K562 (cell line): Measurements from ENCODE around the gene CTSK. TPM values are rescaled to one million over a fixed set of nuclear protein-coding genes. Genes with fewer than 3 reads are reported as not detected.

Source experiments
- ATAC-seq: fragments of 200-7000 bp; cut with Tn5 transposase; 3 replicates; pipeline ENCODE4 v1.9.1; 2020; ENCODE audit warnings: moderate library complexity
- BruUV-seq: library from RNA; stranded (reverse); fragments of 400-500 nt; replicated peaks from 2 replicates; lab custom pipeline; 2021; lab: Mats Ljungman, UMichigan
- CTCF ChIA-PET: fragments of 300-600 bp; formaldehyde crosslinking; extraction: SDS; loops from one replicate; lab custom pipeline; 2021; ENCODE audit warnings: low intra/inter-chr PET ratio; lab: Yijun Ruan, JAX
- POLR2A ChIA-PET: fragments of 300-600, 350-650 bp; sonication (Branson Sonifier 250); formaldehyde crosslinking; extraction: SDS; loops from one replicate; lab custom pipeline; 2021; ENCODE audit warnings: antibody characterized with exemption, inconsistent platforms; lab: Yijun Ruan, JAX
- DNase-seq, 4 experiments: peaks; one replicate each; pipeline versions ENCODE4 v3.0.0 to v3.0.0-alpha.2; 2011 to 2018; ENCODE audit warnings: low spot score in 3 of 4, mixed read lengths in 3 of 4; ENCODE audit errors: extremely low read depth in 1 of 4
- FAIRE-seq: peaks from 2 replicates; lab custom pipeline; 2011; peaks lifted over from hg19 to GRCh38; lab: Jason Lieb, UNC
- H2AFZ ChIP-seq: 2 replicates; pipeline ENCODE4 v1.6.0; 2011; ENCODE audit warnings: low read depth, low read length, control low read depth, inconsistent platforms
- H3K27ac ChIP-seq: fragments of 200-600 bp; 3 replicates; pipeline ENCODE4 v1.8.0; 2011; ENCODE audit warnings: low read depth, mild to moderate bottlenecking, control low read depth, inconsistent platforms, low read length, moderate library complexity, mixed read lengths; ENCODE audit errors: extremely low read depth
- H3K27me3 ChIP-seq, 2 experiments: fragments of 300-600 bp in 1 of 2; 2 replicates in 1 of 2; 3 replicates in 1 of 2; pipeline versions ENCODE4 v1.6.0 to v1.8.0; 2011; ENCODE audit warnings: inconsistent platforms in 2 of 2, low read length in 2 of 2, mild to moderate bottlenecking in 1 of 2, mixed read lengths in 1 of 2, moderate library complexity in 1 of 2; ENCODE audit not compliant: control insufficient read depth in 2 of 2, insufficient read depth in 2 of 2
- H3K36me3 ChIP-seq: fragments of 300-600 bp; 3 replicates; pipeline ENCODE4 v1.8.0; 2011; ENCODE audit warnings: mild to moderate bottlenecking, low read length, inconsistent platforms; ENCODE audit not compliant: control insufficient read depth, insufficient read depth
- H3K4me1 ChIP-seq, 2 experiments: fragments of 200-600 bp in 1 of 2; replicated peaks in 1 of 2; 2 replicates in 1 of 2; 3 replicates in 1 of 2; pipeline versions ENCODE4 v1.5.1 to v1.8.0; 2011; ENCODE audit warnings: inconsistent platforms in 2 of 2, low read length in 2 of 2, mild to moderate bottlenecking in 1 of 2, mixed read lengths in 1 of 2, moderate library complexity in 1 of 2; ENCODE audit not compliant: control insufficient read depth in 2 of 2, insufficient read depth in 2 of 2
- H3K4me2 ChIP-seq: 2 replicates; pipeline ENCODE4 v1.6.1; 2011; ENCODE audit warnings: low read length, control low read depth, inconsistent platforms, mixed read lengths; ENCODE audit not compliant: insufficient read depth
- H3K4me3 ChIP-seq: fragments of 200-600 bp; sonication (generic), shearing (Covaris generic); 2 replicates; pipeline ENCODE4 v1.5.1; 2016; ENCODE audit warnings: control low read depth, inconsistent platforms
- H3K79me2 ChIP-seq: fragments of 200-600 bp; 3 replicates; pipeline ENCODE4 v1.8.0; 2011; ENCODE audit warnings: low read length, inconsistent platforms; ENCODE audit not compliant: control insufficient read depth, insufficient read depth
- H3K9ac ChIP-seq, 2 experiments: 2 replicates each; pipeline versions ENCODE4 v1.6.0 to v1.6.1; 2011; ENCODE audit warnings: low read depth in 2 of 2, low read length in 2 of 2, control low read depth in 1 of 2, inconsistent platforms in 1 of 2, mild to moderate bottlenecking in 1 of 2, mixed read lengths in 1 of 2; ENCODE audit not compliant: insufficient read depth in 1 of 2
- H3K9me1 ChIP-seq: one replicate; pipeline ENCODE4 v1.6.0; 2011; ENCODE audit warnings: inconsistent platforms, mild to moderate bottlenecking, low read length, moderate library complexity; ENCODE audit not compliant: control insufficient read depth, insufficient read depth
- H3K9me3 ChIP-seq: replicated peaks from 2 replicates; pipeline ENCODE4 v1.5.1; 2011; ENCODE audit warnings: low read depth, low read length, inconsistent platforms; ENCODE audit not compliant: control insufficient read depth, insufficient read depth
- H4K20me1 ChIP-seq: replicated peaks from 2 replicates; pipeline ENCODE4 v1.6.1; 2011; ENCODE audit warnings: low read length, inconsistent platforms, mixed read lengths; ENCODE audit not compliant: control insufficient read depth, insufficient read depth
- ATF4 ChIP-seq: fragments of 450-650 bp; formaldehyde crosslinking; IDR thresholded peaks from 2 replicates; pipeline ENCODE4 v1.4.0; 2022; ENCODE audit warnings: mild to moderate bottlenecking, moderate library complexity
- ELK3 ChIP-seq: fragments of 450-650 bp; formaldehyde crosslinking; IDR thresholded peaks from 2 replicates; pipeline ENCODE4 v1.4.0; 2020; ENCODE audit warnings: mild to moderate bottlenecking
- GABPB1 ChIP-seq: sonication (generic); formaldehyde crosslinking; IDR thresholded peaks from 2 replicates; pipeline ENCODE4 v1.8.0; 2022; ENCODE audit warnings: mild to moderate bottlenecking, missing genetic modification reagents
- HNRNPL ChIP-seq: fragments of 200-400 bp; formaldehyde crosslinking; IDR thresholded peaks from 2 replicates; pipeline ENCODE4 v1.6.1; 2017; ENCODE audit warnings: low read depth, mild to moderate bottlenecking, low read length
- KDM4B ChIP-seq, 2 experiments: fragments of 450-650 bp in 1 of 2; sonication (generic) in 1 of 2; IDR thresholded peaks; 2 replicates each; pipeline ENCODE4 v1.6.1; 2016 to 2017; ENCODE audit warnings: borderline replicate concordance in 2 of 2, antibody characterized with exemption in 1 of 2, low read depth in 1 of 2, mild to moderate bottlenecking in 1 of 2
- NFE2L1 ChIP-seq: fragments of 450-650 bp; IDR thresholded peaks from 2 replicates; pipeline ENCODE4 v1.6.1; 2016; ENCODE audit warnings: missing genetic modification characterization, low read depth, mild to moderate bottlenecking, missing compliant biosample characterization, moderate library complexity, borderline replicate concordance
- PBX2 ChIP-seq, 2 experiments: IDR thresholded peaks in 1 of 2; conservative IDR thresholded peaks in 1 of 2; 2 replicates each; pipeline ENCODE4 v1.6.1; 2016; ENCODE audit warnings: low read depth in 2 of 2, mild to moderate bottlenecking in 1 of 2, missing compliant biosample characterization in 1 of 2, missing genetic modification characterization in 1 of 2, moderate library complexity in 1 of 2
- POLR2H ChIP-seq: IDR thresholded peaks from 2 replicates; pipeline ENCODE4 v1.6.1; 2016; ENCODE audit warnings: missing genetic modification characterization, low read depth, mild to moderate bottlenecking, control low read depth, missing compliant biosample characterization, moderate library complexity
- PPARD ChIP-seq: fragments of 250-450 bp; sonication (Bioruptor Pico); IDR thresholded peaks from 2 replicates; pipeline ENCODE4 v1.8.0; 2022; ENCODE audit warnings: inconsistent platforms, mild to moderate bottlenecking, moderate library complexity
- PYGO2 ChIP-seq: fragments of 450-650 bp; IDR thresholded peaks from 2 replicates; pipeline ENCODE4 v1.6.1; 2016; ENCODE audit warnings: mild to moderate bottlenecking, missing genetic modification characterization, moderate library complexity, missing compliant biosample characterization
- RBFOX2 ChIP-seq: fragments of 200-400 bp; formaldehyde crosslinking; IDR thresholded peaks from 2 replicates; pipeline ENCODE4 v1.6.1; 2017; ENCODE audit warnings: low read depth, mild to moderate bottlenecking, low read length, moderate library complexity
- STAT5A ChIP-seq: IDR thresholded peaks from 2 replicates; pipeline ENCODE4 v1.6.1; 2012; ENCODE audit warnings: low read length, inconsistent platforms, borderline replicate concordance
- TBP ChIP-seq: optimal IDR thresholded peaks from 2 replicates; pipeline ENCODE3; 2011; ENCODE audit warnings: low read depth, low read length, improper control_type of control experiment
- TEAD1 ChIP-seq, 2 experiments: fragments of 450-650 bp in 1 of 2; sonication (generic) in 1 of 2; formaldehyde crosslinking; IDR thresholded peaks; 2 replicates each; pipeline versions ENCODE4 v1.4.0 to v1.8.0; 2020 to 2022; ENCODE audit warnings: mild to moderate bottlenecking in 2 of 2, missing genetic modification reagents in 1 of 2
- ZNF174 ChIP-seq: fragments of 250-450 bp; sonication (Bioruptor Pico); IDR thresholded peaks from 2 replicates; pipeline ENCODE4 v1.4.0; 2020; ENCODE audit warnings: mild to moderate bottlenecking
- ZNF175 ChIP-seq: fragments of 200-800 bp; sonication (Bioruptor generic); IDR thresholded peaks from 2 replicates; pipeline ENCODE4 v1.6.1; 2016; ENCODE audit warnings: low read depth, mild to moderate bottlenecking, missing genetic modification characterization, missing compliant biosample characterization
- ZNF184 ChIP-seq: sonication (generic); formaldehyde crosslinking; IDR thresholded peaks from 2 replicates; pipeline ENCODE4 v1.5.0; 2020; ENCODE audit warnings: missing genetic modification reagents
- ZNF217 ChIP-seq: sonication (generic); formaldehyde crosslinking; IDR thresholded peaks from 2 replicates; pipeline ENCODE4 v1.8.0; 2022; ENCODE audit warnings: mild to moderate bottlenecking, missing genetic modification reagents
- ZNF324 ChIP-seq: fragments of 250-450 bp; sonication (Bioruptor Pico); IDR thresholded peaks from 2 replicates; pipeline ENCODE4 v1.4.0; 2020; ENCODE audit warnings: mild to moderate bottlenecking
- WGBS: fragments of 100-300 bp; shearing (Covaris generic); methylation state at CpG from one replicate; pipeline ENCODE4 v1.1.6; 2016; ENCODE audit warnings: low coverage, mixed read lengths; ENCODE audit not compliant: insufficient coverage; ENCODE audit errors: missing lambda C conversion rate; 5-methylcytosine and 5-hydroxymethylcytosine counted together
- in situ Hi-C: fragments of 300-500 bp; cut with MboI; formaldehyde crosslinking; loops from 4 replicates; pipeline ENCODE4 v1.15.0; 2018; ENCODE audit warnings: inconsistent platforms, mixed read lengths
- intact Hi-C: fragments of 100-400 bp; cut with micrococcal nuclease; formaldehyde crosslinking; loops from 2 replicates; pipeline ENCODE4 v1.14.2; 2022
- polyA plus RNA-seq, 8 experiments: library from polyadenylated mRNA; depleted of rRNA in 4 of 8; stranded (reverse) in 5 of 8; unstranded in 3 of 8; fragments of >200 nt; fragmentation: Nextera tagmentation in 2 of 8; fragmentation: Illumina TruSeq in 1 of 8; extraction: Ambion mirVana in 2 of 8; extraction: Trizol in 1 of 8; gene quantifications; 2 replicates each; pipeline versions ENCODE4 v1.2.1 to v1.2.3, GENCODE V29; 2011 to 2014; ENCODE audit warnings: inconsistent platforms in 1 of 8, missing spikeins in 1 of 8
- total RNA-seq, 7 experiments: library from RNA; depleted of rRNA in 6 of 7; stranded (reverse); fragments of >200 nt in 6 of 7; fragmentation: Illumina TruSeq in 2 of 7; extraction: Trizol in 2 of 7; gene quantifications; 2 replicates each; pipeline versions ENCODE4 v1.2.1 to v1.2.3, GENCODE V29; 2011 to 2021; ENCODE audit warnings: low replicate concordance in 1 of 7

The CTSK gene
- total and polyA plus RNA-seq, 9 of the 15 experiments (the other 6 are each of a cell fraction or from before 2014, with no cell fraction given), result 0.84 to 2.5 (median 1.3) TPM

- POLR2A ChIA-PET, result interaction anchor here (1.0 to 1.2 kb wide), 2 partner anchors 8 to 230 kb away, joined by 3 read pairs; no protein-coding TSS in a partner anchor
- in situ Hi-C loops, result no loop called here
Measured at GRCh38 chr1:150791585-150791984, 16.5 kb downstream of the CTSK start.

More at GRCh38 chr1:150791585-150791984, 16.5 kb downstream of the CTSK start:
- ATAC-seq (no peak), FAIRE-seq (no peak), DNase-seq (no peak)
- H3K4me2 ChIP-seq, result no peak overlapping the region
- no TSS peak for BruUV-seq
- CTCF ChIA-PET, result no interaction called here
- intact Hi-C loops, result no loop called here
- no peak overlapping the region for H3K9ac ChIP-seq
- H2AFZ ChIP-seq, result no peak overlapping the region
- H3K27me3 ChIP-seq, result no peaks in the 10 kb centered on the region
- H4K20me1 ChIP-seq, result no peaks in the 10 kb centered on the region
- H3K36me3 ChIP-seq, result no peaks in the 10 kb centered on the region
- no peaks in the 10 kb centered on the region for H3K9me3 ChIP-seq
- H3K79me2 ChIP-seq, result no peaks in the 10 kb centered on the region
- no peak overlapping the region for H3K4me3 ChIP-seq
- no peak overlapping the region for H3K27ac ChIP-seq
- WGBS, result 76% methylated on average over 4 of the region's 4 CpGs
- TF ChIP-seq ATF4 (CRISPR knock-in tag) (no peak), ZNF217 (no peak), TBP (no peak), ZNF174 (CRISPR knock-in tag) (no peak), KDM4B (IDR thresholded peaks at IDR 0.05; ENCODE audit: borderline replicate concordance in 2 of 2, low read depth in 1 of 2) (no peak), TEAD1 (CRISPR knock-in tag; IDR thresholded peaks at IDR 0.05) (no peak), PBX2 (CRISPR knock-in tag; IDR thresholded peaks at IDR 0.05; ENCODE audit: low read depth) (no peak), PBX2 (tag; conservative IDR thresholded peaks at IDR 0.05; ENCODE audit: low read depth) (no peak), ZNF324 (CRISPR knock-in tag) (no peak), ELK3 (CRISPR knock-in tag) (no peak), POLR2H (tag) (no peak), ZNF175 (no peak), PPARD (CRISPR knock-in tag) (no peak), STAT5A (no peak), GABPB1 (no peak), RBFOX2 (no peak), HNRNPL (no peak), NFE2L1 (tag) (no peak), PYGO2 (tag) (no peak), ZNF184 (CRISPR knock-in tag) (no peak)
- H3K4me1 ChIP-seq, result peaks cover 0 to 3% of the 10 kb centered on the region in 2 experiments; a peak in 1 of 5 replicates
- H3K9me1 ChIP-seq, result no peaks in the 10 kb centered on the region
